ENCODE measurements around the gene STK40. TPM values are rescaled to one million over a fixed set of nuclear protein-coding genes. Genes with fewer than 3 reads are reported as not detected.

The STK40 gene
- total RNA-seq, 1 donor from 2014 or later: 17.6 TPM

- TF ChIP-seq CTCF (conservative IDR thresholded peaks at IDR 0.05; ENCODE audit: low read depth, low read length): no peak
- no peak for DNase-seq (ENCODE audit: low read depth)
- H3K4me3 ChIP-seq (ENCODE audit: low read depth, low read length): no peak overlapping the region
Measured at GRCh38 chr1:36365381-36365780, 20.3 kb downstream of the STK40 start.

DNA sequence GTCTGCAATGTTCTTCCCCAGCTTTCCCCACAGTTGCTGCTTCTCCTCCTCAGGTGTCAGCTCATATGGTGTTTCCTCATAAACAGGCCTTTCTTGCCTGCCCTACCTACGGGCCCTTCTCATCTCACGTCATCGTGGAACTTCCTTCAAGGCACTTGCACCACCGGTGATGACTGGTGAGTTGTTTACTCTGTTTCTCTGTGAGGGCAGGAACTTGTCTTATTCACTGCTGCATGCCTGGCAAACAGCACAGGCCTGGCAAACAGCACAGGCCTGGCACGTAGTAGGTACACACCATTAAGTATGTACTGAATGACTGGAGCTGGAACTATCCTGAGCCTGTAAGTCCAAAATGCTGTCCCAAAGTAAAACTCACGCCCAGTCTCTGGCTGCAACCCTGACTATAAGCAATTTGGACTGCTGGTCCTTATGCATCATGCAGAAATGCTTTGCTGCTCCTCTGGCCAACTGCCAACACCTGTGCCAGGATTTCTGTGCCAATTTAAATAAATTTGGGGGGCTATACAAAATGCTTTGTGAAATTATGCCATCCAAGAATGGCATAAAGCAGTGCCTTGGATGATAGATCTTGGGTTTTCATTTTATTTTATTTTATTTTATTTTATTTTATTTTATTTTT is 25.7 kb downstream of the STK40 start:
- no peak for DNase-seq (ENCODE audit: low read depth)
- no peak overlapping the region for H3K4me3 ChIP-seq (ENCODE audit: low read depth, low read length)
- TF ChIP-seq CTCF (conservative IDR thresholded peaks at IDR 0.05; ENCODE audit: low read depth, low read length): no peak

DNA sequence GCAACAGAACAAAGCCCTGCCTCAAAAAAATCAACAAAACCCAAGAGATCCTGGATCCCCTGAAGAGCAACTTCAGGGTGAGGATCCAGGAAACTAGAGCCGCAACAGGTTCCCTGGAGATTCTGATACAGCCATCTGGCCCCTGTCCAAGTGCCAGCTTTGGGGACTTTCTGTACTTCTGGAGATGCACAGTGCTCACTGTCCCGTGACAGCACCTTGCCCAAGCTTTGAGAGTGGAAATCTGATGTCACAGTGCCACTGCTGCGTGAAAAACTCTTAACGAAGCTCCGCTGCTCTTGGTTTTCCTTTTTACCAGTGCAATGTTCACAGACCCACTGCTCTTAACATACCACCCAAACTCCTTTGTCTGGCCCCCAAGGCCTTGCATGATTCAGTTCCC is 26.3 kb downstream of the STK40 start:
- H3K4me3 ChIP-seq (ENCODE audit: low read depth, low read length): no peak overlapping the region
- TF ChIP-seq CTCF (conservative IDR thresholded peaks at IDR 0.05; ENCODE audit: low read depth, low read length): no peak
- no peak for DNase-seq (ENCODE audit: low read depth)

DNA sequence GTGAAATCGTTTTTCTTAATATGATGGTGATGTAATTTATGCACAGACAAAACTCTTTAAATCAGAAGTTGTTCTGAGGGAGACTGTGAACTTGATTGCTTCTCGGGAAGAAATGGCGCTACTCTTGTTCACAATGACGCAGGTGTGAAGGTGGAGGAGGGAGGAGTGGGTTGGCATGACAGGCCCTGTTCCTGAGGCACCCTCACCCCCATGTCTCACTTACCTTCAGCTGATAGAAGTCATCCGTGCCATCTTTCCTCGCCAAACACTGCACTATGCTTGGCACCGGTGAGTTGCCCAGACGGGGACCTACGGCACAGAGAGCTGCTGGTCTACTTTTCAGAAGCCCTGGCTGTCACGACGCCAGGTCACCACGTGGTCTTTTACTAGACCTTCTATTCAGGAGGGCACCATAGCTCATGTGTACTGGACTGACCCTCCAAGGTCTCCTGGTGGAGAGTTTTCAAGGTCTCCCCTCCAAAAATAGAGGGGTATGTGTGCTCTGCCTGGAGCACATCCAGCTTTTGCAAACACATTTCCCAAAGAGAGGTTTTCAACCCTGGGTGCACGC is 27.1 kb downstream of the STK40 start:
- TF ChIP-seq CTCF (conservative IDR thresholded peaks at IDR 0.05; ENCODE audit: low read depth, low read length): no peak
- DNase-seq (ENCODE audit: low read depth): no peak
- H3K4me3 ChIP-seq (ENCODE audit: low read depth, low read length): no peak overlapping the region

DNA sequence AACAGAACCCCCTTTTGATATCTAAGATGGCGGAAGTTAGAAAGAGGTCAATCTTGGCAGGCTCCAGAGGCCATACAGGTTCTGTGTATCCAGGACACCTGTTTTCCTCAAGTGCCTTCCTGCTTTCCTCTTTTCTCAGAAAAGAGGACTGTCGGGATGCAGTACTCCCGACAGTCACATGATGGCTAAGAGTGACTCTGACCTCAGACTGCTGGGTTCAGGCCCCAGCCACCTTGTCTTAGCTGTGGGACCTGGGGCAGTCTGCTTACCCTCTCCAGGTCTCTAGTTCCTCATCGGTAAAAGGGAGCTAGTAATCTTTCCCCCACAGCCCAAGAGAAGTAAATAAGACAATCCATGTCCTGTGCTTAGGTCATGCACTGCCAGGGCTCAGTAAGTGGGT is 29.9 kb downstream of the STK40 start:
- TF ChIP-seq CTCF (conservative IDR thresholded peaks at IDR 0.05; ENCODE audit: low read depth, low read length): no peak
- no peak overlapping the region for H3K4me3 ChIP-seq (ENCODE audit: low read depth, low read length)
- no peak for DNase-seq (ENCODE audit: low read depth)

DNA sequence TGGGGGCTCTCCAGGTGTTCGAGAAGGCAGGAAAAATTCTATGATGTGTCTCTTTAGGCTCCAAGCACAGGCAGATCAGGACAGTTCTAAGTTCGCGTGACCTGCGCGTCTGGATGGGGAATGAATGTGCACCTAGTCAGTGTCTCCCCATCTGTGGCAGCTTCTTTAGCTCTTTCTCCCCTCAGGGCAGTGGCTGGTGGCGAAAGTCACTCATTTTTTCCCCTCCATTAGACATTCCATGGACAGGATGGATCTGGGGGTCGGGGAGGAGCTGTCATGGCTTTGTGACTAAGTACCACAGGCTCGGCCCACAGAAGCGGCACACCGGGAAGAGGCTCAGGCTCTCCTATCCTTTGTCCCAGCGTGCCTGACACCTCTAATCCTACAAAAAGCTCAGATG is 31.2 kb downstream of the STK40 start:
- no peak for TF ChIP-seq CTCF (conservative IDR thresholded peaks at IDR 0.05; ENCODE audit: low read depth, low read length)
- DNase-seq (ENCODE audit: low read depth): no peak
- H3K4me3 ChIP-seq (ENCODE audit: low read depth, low read length): no peak overlapping the region

All from epithelial cell of proximal tubule (primary cell).